ENCODE measurements around the gene CYB5D1. TPM values are rescaled to one million over a fixed set of nuclear protein-coding genes. Genes with fewer than 3 reads are reported as not detected.

The CYB5D1 gene
- total and polyA plus RNA-seq, 7 donors, result 4.2 to 14.4 (median 8.6) TPM

- peak; percentile 69 for DNase-seq
- Histone ChIP-seq H3K9me3 (no peaks in the 10 kb centered on the region), H3K27ac (peak overlapping the region; percentile 96 to 100 (median 98)), H3K4me1 (peaks cover 0 to 48% (median 32%) of the 10 kb centered on the region in 4 donors), H3K36me3 (peaks cover 34 to 52% (median 47%) of the 10 kb centered on the region in 4 donors), H3K4me3 (peak overlapping the region in 3 of 4 donors; percentile 61 to 75 (median 71)), H3K27me3 (no peaks in the 10 kb centered on the region)
- 83 to 86% methylated on average over 15 of the region's 15 CpGs for WGBS, 2 donors
- no peak for TF ChIP-seq POLR2A (IDR thresholded peaks at IDR 0.05)
- no peak for TF ChIP-seq EP300 (IDR thresholded peaks at IDR 0.05)
- TF ChIP-seq, protein P1, sequence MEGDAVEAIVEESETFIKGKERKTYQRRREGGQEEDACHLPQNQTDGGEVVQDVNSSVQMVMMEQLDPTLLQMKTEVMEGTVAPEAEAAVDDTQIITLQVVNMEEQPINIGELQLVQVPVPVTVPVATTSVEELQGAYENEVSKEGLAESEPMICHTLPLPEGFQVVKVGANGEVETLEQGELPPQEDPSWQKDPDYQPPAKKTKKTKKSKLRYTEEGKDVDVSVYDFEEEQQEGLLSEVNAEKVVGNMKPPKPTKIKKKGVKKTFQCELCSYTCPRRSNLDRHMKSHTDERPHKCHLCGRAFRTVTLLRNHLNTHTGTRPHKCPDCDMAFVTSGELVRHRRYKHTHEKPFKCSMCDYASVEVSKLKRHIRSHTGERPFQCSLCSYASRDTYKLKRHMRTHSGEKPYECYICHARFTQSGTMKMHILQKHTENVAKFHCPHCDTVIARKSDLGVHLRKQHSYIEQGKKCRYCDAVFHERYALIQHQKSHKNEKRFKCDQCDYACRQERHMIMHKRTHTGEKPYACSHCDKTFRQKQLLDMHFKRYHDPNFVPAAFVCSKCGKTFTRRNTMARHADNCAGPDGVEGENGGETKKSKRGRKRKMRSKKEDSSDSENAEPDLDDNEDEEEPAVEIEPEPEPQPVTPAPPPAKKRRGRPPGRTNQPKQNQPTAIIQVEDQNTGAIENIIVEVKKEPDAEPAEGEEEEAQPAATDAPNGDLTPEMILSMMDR (IDR thresholded peaks at IDR 0.05), result no peak
- intact Hi-C loops (cut with DNase I), result no loop called here
Observed at GRCh38 chr17:7845359-7846062, 12.3 kb upstream of the CYB5D1 start.

DNA sequence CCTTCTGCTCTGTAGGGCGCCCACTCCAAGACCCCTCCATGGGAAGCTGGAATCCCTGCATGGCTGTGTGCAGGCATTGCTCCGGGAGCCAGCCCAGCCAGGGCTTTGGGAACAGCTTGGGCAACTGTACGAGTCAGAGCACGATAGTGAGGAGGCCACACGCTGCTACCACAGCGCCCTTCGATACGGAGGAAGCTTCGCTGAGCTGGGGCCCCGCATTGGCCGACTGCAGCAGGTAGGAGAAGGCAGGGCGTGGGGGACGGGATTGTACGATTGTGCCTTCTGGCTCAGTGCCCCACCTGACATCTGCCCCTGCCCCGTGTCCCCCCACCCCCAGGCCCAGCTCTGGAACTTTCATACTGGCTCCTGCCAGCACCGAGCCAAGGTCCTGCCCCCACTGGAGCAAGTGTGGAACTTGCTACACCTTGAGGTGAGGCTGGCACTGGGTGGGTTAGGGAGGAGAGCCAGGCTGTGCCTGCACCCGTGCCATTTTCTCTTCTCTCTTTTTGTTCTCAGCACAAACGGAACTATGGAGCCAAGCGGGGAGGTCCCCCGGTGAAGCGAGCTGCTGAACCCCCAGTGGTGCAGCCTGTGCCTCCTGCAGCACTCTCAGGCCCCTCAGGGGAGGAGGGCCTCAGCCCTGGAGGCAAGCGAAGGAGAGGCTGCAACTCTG is 11.6 kb upstream of the CYB5D1 start:
- intact Hi-C loops (cut with DNase I), result no loop called here
- H3K4me3 ChIP-seq, result no peak overlapping the region
- no peaks in the 10 kb centered on the region for H3K27me3 ChIP-seq
- H3K36me3 ChIP-seq, result peaks cover 34 to 59% (median 50%) of the 10 kb centered on the region in 4 donors
- TF ChIP-seq EP300 (IDR thresholded peaks at IDR 0.05), result no peak
- TF ChIP-seq, protein P1 (IDR thresholded peaks at IDR 0.05), result no peak
- H3K9me3 ChIP-seq, result no peaks in the 10 kb centered on the region
- WGBS, 2 donors, result 86 to 91% methylated on average over 22 of the region's 22 CpGs
- peak overlapping the region; percentile 96 to 100 (median 98) for H3K27ac ChIP-seq
- peaks cover 0 to 43% (median 26%) of the 10 kb centered on the region in 4 donors for H3K4me1 ChIP-seq
- peak; percentile 69 for DNase-seq

- Histone ChIP-seq H3K27me3 (no peaks in the 10 kb centered on the region), H3K36me3 (peaks cover 34 to 65% (median 50%) of the 10 kb centered on the region in 4 donors), H3K4me1 (peaks cover 0 to 48% (median 29%) of the 10 kb centered on the region in 4 donors), H3K9me3 (no peaks in the 10 kb centered on the region), H3K27ac (no peak overlapping the region), H3K4me3 (no peak overlapping the region)
- DNase-seq, result peak; percentile 69
- no peak for TF ChIP-seq POLR2AphosphoS5 (IDR thresholded peaks at IDR 0.05)
- no peak for TF ChIP-seq EP300 (IDR thresholded peaks at IDR 0.05)
- no peak for TF ChIP-seq POLR2A (IDR thresholded peaks at IDR 0.05)
- TF ChIP-seq, protein P1 (IDR thresholded peaks at IDR 0.05), result no peak
- WGBS, 2 donors, result 87 to 90% methylated on average over 34 of the region's 34 CpGs
- intact Hi-C loops (cut with DNase I), result no loop called here
Observed at GRCh38 chr17:7846765-7847661, 10.8 kb upstream of the CYB5D1 start.

- intact Hi-C loops (cut with DNase I), result no loop called here
- Histone ChIP-seq H3K27me3 (no peaks in the 10 kb centered on the region), H3K4me3 (no peak overlapping the region), H3K4me1 (peaks cover 0 to 41% (median 27%) of the 10 kb centered on the region in 4 donors), H3K9me3 (no peaks in the 10 kb centered on the region), H3K27ac (no peak overlapping the region), H3K36me3 (peaks cover 39 to 76% (median 58%) of the 10 kb centered on the region in 4 donors)
- TF ChIP-seq, protein P1 (IDR thresholded peaks at IDR 0.05), result no peak
- no peak for TF ChIP-seq POLR2A (IDR thresholded peaks at IDR 0.05)
- TF ChIP-seq POLR2AphosphoS5 (IDR thresholded peaks at IDR 0.05), result no peak
- TF ChIP-seq EP300 (IDR thresholded peaks at IDR 0.05), result no peak
- WGBS, 2 donors, result 86 to 87% methylated on average over 20 of the region's 20 CpGs
- peak; percentile 64 for DNase-seq
Observed at GRCh38 chr17:7848131-7848579, 9.6 kb upstream of the CYB5D1 start.

All from sigmoid colon (tissue), 7 donors.